ENCODE data around the gene PDE4B. TPM values are rescaled to one million over a fixed set of nuclear protein-coding genes. Genes with fewer than 3 reads are reported as not detected.
"Not testable (repeated sequence)": the region's sequence is repeated elsewhere in the genome, so short reads cannot be mapped to it uniquely, and the experiment has no call there.

Gene PDE4B
- total RNA-seq, 1 donor from 2014 or later, result 12.0 TPM

DNA sequence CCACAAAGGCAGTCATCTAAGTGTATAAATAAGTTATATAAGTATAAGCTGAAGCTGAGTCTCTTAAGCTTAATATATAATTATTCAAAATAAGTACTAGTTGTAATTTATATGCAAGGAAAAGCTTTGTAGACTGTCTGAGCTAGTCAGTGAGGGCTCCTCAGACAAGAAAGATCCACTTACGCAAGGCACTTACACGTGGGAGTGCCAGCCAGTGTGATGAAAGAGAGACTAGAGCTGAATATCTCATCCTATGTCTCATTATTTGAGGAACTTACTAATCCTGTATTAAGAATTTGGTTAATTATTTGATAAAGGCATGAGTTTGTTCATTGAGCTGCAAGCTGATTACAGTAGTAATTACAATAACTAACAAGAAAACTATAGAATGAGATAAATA lies 146.9 kb downstream of the PDE4B start:
- DNase-seq (ENCODE audit: missing footprints) (no peak), ATAC-seq (no peak)
- intact Hi-C loops (cut with DNase I), result no loop called here

DNA sequence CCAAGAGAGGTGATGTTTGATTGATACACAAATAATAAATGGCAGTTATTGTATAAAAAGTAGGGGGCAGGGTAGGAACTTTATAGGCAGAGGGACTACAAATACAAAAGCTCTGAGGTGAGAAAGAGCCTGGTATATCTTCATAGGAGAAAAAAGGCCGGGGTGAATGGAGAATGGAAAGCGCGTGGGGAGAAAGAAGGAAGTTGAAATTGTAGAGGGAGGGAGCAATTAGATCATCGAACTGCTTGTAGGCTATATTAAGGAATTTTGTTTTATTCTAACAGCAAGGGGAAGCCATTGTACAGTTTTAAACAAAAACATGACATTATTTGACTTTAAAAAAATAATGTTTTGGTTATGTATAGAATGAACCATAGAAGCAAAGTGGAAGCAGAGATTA lies 147.4 kb downstream of the PDE4B start:
- intact Hi-C loops (cut with DNase I), result no loop called here
- ATAC-seq (no peak), DNase-seq (ENCODE audit: missing footprints) (no peak)

DNA sequence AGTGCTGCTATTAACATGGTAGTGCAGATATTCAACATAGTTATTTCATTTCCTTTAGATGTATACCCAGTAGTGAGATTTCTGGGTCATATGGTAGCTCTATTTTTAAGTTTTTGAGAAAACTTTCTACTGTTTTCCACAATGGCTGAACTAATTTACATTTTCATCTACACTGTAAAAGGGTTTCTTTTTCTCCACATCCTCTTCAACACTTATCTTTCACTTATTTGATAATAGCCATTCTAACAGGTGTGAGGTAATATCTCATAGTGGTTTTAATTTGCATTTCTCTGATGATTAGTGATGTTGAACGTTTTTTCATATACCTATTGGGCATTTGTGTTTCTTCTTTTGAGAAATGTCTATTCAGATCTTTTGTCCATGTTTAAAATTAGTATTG lies 149.8 kb downstream of the PDE4B start:
- intact Hi-C loops (cut with DNase I), result no loop called here
- ATAC-seq (no peak), DNase-seq (ENCODE audit: missing footprints) (no peak)

DNA sequence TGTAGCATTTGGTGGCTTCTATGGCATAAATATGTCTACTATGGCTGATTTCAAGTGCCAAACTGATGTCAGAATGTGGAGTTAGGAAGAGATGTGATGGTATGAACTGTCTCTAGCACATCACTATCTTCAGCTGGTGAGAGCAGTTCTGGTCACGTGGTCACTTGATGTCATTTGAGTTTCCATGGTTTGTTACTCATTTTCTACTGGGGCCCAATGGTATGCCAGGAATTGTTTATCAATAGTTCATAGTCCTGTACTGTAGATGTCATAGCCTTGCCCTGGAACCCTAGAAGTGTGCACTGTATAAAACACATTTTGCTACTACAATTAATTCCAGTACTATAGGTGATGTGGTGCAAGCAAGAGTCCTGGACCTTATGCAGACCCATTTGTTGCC lies 153.7 kb downstream of the PDE4B start:
- ATAC-seq, result no peak
- DNase-seq (ENCODE audit: missing footprints), result no peak
- intact Hi-C loops (cut with DNase I), result no loop called here

DNA sequence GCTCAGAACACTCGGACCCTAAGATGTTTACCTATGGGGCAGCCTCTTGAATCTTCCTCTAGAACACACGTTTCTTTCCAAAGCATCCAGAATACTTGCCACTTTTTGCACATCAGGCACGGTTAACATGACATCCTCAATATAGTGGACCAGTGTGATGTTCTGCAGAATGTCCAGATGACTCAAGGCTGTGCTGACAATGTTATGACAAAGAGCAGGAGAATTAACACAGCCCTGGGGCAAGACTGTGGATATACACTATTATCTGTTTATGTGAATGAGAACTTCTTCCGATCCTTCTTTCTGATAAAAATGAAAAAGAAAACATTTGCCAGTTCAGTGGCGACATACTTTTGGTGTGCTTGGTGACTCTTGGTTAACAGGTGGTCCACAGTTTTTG lies 154.3 kb downstream of the PDE4B start:
- ATAC-seq (no peak), DNase-seq (ENCODE audit: missing footprints) (no peak)
- intact Hi-C loops (cut with DNase I), result no loop called here

DNA sequence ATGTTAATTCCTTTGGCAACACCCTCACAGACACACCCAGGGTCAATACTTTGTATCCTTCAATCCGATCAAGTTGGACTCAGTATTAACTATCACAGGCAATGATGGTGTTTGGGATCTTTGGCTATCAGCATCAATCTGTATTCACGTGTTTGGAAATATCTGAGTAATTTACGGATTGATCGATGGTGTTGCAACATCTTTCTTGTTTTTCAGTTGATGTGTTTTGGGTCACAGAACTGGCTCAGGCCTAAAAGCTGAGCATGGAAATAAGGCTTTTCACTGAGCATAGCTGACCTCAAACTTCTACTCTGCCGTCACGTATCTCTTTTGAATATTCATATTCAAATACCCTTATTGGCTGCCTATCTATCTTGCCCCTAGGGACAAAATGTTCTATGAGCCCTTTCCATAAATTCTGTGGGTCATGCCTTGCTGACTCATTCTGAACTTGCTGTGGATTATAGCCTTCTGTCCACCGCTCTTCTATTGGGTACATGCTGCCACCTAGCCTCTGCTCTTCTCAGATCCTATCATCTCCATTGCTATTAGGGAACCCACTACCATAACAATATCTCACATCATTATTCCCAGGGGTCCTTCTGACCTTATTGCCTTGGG lies 156.0 kb downstream of the PDE4B start:
- ATAC-seq, result peak; percentile 34
- intact Hi-C loops (cut with DNase I), result no loop called here
- no peak for DNase-seq (ENCODE audit: missing footprints)

DNA sequence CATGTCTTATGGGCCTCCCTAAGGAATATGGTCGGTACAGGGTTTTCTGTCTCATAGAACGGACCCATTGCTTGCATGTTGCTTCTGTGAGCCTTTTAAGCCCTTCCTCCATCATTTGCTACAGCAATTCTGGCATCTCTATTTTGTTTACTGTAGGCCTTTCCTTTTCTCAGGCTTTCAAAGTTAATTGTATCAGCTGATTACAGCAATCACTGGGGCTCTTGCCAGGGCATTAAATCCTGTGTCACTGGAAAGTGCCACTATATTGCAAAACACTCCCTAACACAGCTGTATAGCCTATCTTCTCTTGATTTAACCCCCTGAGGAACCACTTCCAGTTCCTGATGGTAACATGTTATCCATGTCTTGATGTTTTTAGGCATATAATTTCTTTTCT lies 156.5 kb downstream of the PDE4B start:
- ATAC-seq (no peak), DNase-seq (ENCODE audit: missing footprints) (no peak)
- intact Hi-C loops (cut with DNase I), result no loop called here

DNA sequence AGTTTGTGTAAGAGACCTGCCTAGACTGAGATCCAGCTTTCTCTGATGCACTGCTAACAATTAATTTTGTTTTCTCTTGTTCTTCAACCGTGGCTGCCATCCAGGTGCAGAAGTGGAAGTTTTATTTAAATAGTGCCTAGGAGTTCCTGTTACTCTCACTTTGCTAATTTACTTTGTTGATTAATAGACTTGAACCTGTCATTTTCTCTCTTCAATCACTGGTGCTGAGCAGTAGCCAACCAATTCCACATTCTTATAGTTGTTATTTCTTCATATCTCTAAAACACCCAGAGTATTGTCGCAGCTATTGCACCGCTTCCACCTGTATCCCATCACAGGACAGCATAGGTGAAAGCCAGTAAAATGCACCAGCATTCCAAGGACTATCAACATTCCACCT lies 157.2 kb downstream of the PDE4B start:
- intact Hi-C loops (cut with DNase I), result no loop called here
- no peak for DNase-seq (ENCODE audit: missing footprints)
- no peak for ATAC-seq

DNA sequence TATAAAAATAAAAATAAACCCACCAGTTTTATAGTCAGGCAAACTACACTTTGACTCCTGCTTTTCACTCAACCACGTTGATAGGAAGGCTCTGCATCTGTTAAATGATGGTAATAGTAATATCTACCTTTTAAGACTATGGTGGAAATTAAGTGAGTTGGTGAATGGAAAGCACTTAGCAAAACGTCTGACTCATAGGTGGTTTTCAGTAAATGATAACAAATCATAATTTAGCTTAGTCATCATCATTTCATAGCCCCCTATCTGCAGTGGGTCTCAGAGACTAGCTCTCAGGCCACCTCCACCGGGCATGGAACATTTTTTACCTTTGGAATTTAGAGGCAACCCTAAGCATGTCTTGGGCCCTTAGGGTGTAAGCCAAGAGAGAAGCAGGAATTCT lies 160.0 kb downstream of the PDE4B start:
- DNase-seq (ENCODE audit: missing footprints) (no peak), ATAC-seq (no peak)
- intact Hi-C loops (cut with DNase I), result no loop called here

DNA sequence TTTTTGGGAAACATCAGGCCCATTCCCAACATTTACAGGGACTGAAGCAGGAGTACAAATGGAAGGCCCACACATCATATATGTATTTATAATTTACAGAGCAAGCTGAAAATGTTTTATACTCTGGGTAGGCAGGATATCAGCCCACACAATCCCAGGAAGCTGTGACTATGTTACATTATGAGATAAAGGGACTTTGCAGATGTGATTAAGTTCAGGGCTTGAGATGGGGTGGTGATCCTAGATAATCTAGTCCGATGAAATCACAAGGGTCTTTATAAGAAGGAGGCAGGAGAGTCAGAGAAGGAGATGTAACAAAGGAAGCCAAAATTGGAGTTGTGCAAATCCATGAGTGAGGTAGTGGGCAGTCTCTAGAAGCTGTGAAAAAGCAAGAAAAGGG lies 160.5 kb downstream of the PDE4B start:
- intact Hi-C loops (cut with DNase I), result no loop called here
- no peak for ATAC-seq

DNA sequence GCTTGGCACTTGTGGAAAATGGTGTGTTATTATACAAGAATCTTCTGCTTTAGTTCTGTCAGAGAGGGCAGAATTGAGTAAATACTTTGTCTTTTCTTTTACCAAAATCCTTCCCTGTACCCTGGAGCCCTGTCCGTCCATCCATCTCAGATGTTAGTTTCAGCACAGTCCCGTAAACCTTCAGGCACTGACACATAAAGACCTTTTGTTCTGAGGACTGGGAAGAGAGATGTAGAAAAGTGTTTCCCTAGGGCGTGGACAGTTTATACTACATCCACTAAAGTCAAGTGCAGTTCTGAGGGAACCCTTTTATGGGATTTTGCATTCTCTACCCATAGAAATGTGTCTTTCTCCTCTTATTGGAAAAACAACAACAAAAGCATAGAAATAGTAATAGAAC lies 162.4 kb downstream of the PDE4B start:
- DNase-seq (ENCODE audit: missing footprints), result no peak
- no peak for ATAC-seq
- intact Hi-C loops (cut with DNase I), result loop anchor here (5.0 kb wide), 1 partner anchor 772 kb away; no protein-coding TSS in a partner anchor

More for the DNA sequence above, 160.5 kb downstream of the PDE4B start:
- no peak for DNase-seq (ENCODE audit: missing footprints)

DNA sequence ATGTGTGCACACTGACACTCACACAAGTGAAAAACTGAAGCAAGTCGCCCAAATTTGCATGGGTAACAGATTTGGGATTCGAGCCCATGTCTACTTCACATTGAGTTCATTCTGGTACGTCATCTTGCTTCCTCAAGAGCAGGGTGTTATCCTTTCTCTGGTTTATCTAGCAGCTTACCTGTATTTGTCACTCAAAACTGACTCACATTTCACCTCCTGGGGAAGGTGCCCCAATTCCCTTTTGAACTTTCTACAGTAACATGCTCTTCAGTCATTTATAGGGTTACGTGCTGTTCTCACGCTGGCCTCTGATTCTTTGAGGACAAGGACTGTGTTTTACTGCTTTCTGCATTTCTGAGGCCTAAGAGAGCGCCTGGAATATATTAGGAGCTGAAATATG lies 162.8 kb downstream of the PDE4B start:
- ATAC-seq (no peak), DNase-seq (ENCODE audit: missing footprints) (no peak)
- intact Hi-C loops (cut with DNase I), result loop anchor here (5.0 kb wide), 1 partner anchor 772 kb away; no protein-coding TSS in a partner anchor

DNA sequence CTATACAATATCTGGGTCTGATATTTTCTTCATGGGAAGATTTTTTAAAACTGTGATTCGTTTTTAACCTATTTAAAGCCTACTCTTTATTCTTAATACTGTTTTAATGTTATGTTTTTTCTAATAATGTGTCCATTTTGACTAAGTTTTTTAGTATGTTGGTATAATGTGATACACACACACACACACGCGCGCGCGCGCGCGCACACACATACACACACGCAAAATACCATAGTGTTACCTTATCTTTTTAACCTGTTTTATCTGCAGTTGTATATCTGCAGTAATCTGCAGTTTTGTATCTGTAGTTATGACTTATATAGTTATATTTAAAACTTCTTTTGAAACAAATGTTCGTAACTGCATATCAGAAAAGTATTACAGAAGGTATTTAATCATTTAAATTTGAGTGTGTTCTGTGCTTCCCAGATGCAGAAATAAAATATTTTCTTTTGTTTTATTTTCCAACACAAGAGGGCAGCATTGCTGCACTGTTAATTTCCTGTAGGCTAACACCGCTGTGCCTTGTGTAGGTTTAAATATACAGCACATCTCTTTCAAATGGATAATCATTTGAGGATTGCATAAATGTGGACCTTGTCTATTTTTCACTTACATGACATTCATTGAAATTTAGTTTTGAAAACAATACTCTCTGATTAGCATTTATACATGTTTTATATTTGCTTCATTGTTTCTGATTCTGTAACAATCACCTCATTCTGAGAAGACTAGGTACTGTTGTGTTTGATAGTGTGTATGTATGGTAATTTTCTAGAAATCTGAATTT lies 166.1 kb downstream of the PDE4B start:
- no peak for DNase-seq (ENCODE audit: missing footprints)
- no peak for ATAC-seq
- intact Hi-C loops (cut with DNase I), result loop anchor here (2.0 to 5.0 kb wide), 2 partner anchors 488 to 769 kb away; no protein-coding TSS in a partner anchor

DNA sequence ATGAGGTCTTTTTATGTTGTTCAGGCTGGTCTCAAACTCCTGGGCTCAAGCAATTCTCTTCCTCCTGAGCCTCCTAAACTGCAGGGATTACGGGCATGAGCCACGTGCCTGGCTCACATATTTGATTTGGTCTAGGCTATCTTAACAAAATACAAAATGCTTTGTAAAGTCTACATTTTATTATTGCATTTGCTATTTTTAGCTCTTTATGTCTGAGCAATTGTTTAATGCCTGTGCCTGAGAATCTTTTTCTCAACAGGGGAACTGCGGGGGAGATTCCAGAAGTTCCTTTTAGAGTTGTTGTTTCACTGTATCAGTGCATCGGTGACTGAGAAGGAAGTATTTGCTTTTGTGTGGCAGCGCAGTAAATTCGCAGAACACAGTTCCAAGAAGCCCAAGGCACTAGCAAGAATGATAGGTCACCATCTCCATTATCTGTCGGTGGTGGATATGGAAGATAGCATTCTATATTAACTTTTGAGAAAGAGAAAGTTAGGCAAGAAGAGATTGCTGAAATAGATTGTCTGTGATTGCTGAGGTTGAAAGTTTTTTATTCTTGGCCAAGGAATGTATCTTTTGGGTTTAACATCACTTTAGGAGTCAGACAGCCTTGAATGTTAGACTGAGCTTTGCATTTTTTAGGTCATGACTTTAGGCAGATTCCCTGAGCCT lies 167.3 kb downstream of the PDE4B start:
- no peak for DNase-seq (ENCODE audit: missing footprints)
- no peak for ATAC-seq
- intact Hi-C loops (cut with DNase I), result loop anchor here (2.0 to 5.0 kb wide), 3 partner anchors 283 to 767 kb away; no protein-coding TSS in a partner anchor

DNA sequence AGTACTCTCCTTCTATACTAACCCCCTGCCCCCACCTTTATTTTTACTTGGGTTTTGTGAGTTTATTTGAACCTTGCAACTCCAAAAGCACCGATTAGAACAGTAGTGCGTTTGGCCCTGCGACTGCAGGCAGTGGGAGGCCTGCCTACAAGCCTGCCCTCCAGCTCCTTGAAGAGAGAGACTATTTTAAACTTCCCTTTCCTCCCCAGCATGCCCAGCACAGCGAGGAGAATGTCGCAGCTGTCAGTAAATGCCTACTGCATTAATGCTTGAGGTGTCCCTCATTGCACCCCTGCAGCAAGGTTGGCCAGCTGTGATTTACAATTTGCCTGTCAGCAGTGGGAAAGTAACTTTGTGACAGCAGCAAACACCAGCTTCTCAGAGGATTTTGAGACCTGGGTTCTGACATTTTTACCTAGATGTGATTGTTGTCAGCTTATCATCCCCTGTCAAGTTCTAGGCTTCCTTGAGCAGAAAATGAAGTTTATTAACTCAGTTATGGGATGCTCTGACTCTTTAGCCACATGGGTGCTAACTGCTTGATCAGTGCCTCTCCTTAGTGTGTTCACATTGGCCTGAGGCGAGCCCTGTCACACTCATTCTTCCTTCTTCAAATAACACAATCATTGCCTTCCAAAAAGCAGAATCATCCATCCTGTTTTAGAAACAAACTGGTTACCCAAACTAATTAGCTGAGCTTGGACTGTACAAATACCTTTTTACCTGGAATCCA lies 170.6 kb downstream of the PDE4B start:
- intact Hi-C loops (cut with DNase I), result no loop called here
- no peak for ATAC-seq
- DNase-seq (ENCODE audit: missing footprints), result no peak

DNA sequence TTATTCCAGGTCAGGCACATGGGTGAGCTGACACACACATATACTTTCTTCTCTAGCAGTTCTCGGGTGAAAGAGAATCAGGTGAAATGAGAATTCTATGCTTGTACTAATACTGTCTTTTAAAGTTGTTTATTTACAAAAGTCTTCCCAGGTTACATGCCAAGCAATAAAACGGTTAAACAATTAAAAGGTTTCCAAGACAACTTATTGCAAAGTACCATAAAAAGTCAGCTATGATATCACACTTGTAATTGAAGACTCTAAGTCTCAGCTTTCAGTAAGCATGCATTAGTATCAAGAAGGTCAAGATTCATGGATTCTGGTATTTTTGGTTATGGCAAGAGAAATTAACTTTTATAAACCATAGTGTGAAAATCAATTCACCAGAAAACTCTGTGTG lies 171.4 kb downstream of the PDE4B start:
- intact Hi-C loops (cut with DNase I), result no loop called here
- DNase-seq (ENCODE audit: missing footprints) (no peak), ATAC-seq (no peak)

DNA sequence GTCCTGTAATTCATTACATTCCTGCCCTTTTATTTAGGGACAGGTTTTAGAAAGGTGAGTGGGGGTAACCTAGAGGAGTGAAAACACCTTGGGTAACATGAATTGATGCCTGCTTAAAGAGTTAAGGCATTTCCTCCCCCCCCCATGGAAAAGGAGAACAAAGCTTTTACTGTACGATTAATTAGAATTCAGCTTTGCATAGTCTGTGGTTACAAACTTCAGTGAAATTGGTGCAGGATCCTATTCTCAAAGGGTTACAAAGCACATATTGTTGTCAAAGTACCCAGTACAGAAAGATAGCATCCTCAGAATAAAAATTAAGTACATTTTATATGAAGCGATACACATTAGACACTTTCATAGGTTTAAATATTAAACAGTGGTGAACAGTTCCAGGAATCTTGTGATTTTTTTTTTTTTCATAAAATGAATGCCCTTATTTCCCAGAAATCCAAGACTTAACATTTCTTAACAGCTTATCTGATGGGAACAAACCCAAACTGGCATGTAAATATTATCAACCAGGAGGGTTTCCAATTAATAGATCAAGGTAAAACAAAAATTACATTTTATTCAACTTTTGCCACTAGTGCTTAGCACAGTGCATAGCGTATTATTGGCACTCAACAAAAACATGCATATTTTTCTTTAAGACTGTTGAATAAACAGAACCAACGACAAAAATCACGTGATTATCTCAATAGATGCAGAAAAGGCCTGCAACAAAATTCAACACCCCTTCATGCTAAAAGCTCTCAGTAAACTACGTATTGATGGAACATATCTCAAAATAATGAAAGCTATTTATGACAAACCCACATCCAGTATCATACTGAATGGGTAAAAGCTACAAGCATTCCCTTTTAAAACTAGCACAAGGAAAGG lies 172.7 kb downstream of the PDE4B start:
- ATAC-seq (no peak), DNase-seq (ENCODE audit: missing footprints) (no peak)
- intact Hi-C loops (cut with DNase I), result no loop called here

DNA sequence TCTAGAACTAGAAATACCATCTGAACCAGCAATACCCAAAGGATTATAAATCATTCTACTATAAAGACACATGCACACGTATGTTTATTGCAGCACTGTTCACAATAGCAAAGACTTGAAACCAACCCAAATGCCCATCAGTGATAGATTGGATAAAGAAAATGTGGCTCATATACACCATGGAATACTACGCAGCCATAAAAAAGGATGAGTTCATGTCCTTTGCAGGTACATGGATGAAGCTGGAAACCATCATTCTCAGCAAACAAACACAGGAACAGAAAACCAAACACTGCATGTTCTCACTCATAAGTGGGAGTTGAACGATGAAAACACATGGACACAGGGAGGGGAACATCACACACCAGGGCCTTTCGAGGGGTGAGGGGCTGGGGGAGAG lies 174.8 kb downstream of the PDE4B start:
- intact Hi-C loops (cut with DNase I); DNase-seq (ENCODE audit: missing footprints); ATAC-seq: not testable (repeated sequence)

Data from Right ventricle myocardium inferior (tissue), 1 donor.